AG10803 (cell line): Measurements from ENCODE around the gene TAOK2.

Source experiments
- DNase-seq: peaks from one replicate; pipeline ENCODE4 v3.0.0; 2010; ENCODE audit warnings: low read depth
- H3K4me3 ChIP-seq: 2 replicates; pipeline ENCODE4 v1.5.1; 2011; ENCODE audit warnings: mild to moderate bottlenecking, low read length, control low read depth
- CTCF ChIP-seq: conservative IDR thresholded peaks from 2 replicates; pipeline ENCODE4 v1.5.1; 2011; ENCODE audit warnings: mild to moderate bottlenecking, low read length, control low read depth, inconsistent platforms

Gene TAOK2

DNA sequence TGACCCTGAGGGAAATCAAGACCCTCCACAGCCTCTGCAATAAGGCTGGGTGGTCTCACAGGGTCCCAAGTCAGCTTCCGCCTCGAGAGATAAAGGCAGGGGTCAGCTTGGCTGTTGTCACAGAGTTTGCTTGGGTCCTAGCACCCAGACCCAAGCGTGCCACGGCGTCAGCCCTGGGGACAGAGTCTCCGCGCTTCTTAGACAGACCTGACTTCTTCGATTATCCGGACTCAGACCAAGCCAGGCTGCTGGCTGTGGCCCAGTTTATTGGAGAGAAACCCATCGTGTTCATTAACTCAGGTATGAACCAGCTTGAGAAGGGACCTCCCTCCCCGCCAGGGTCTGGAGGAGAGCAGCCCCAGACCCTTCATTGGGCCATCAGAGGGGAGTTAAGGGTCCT is 49.9 kb downstream of the TAOK2 start:
- no peak for TF ChIP-seq CTCF
- H3K4me3 ChIP-seq = no peak overlapping the region
- no peak for DNase-seq

DNA sequence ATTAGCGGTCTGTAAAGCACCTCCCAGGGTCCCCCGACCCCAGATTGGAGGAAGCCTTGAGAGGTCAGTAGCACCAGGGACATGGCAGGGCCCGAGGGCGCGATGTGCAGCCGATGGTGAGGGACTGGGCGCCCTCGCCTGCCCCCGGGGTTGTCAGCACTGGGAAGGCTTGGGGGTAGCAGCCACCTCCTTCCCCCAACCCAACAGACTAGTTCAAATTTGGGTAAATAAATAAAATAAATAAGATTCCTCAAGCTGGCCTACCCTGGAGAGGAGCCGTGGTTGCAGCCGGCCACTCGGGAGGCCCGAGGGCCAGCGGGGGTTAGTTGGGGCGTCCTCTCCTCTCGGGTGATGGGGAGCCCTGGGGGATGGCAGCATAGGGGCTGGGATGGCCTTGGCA is 50.8 kb downstream of the TAOK2 start:
- H3K4me3 ChIP-seq = no peak overlapping the region
- DNase-seq = no peak
- no peak for TF ChIP-seq CTCF

DNA sequence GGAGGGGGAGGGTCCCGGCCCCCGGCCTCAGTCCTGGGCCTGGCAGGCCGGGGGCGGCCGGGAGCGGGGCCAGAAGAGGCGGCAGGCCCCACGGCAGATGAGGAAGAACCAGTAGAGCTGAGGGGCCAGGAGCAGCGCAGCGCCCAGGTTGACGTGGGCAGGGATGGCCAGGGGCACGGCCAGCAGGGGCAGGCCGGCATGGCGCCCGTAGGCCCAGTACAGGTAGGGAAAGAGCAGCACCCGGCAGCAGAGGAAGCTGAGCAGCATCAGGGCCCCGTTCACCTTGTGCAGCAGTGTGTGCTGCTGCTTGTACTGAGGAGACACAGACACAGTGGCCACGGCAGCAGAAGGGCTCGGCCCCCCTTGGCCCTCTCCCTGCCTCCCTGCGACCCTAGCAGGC is 51.5 kb downstream of the TAOK2 start:
- no peak for DNase-seq
- H3K4me3 ChIP-seq = no peak overlapping the region
- no peak for TF ChIP-seq CTCF

GRCh38 chr16:30025574-30025973 is 51.9 kb downstream of the TAOK2 start:
- H3K4me3 ChIP-seq = no peak overlapping the region
- no peak for DNase-seq
- TF ChIP-seq CTCF = no peak

DNA sequence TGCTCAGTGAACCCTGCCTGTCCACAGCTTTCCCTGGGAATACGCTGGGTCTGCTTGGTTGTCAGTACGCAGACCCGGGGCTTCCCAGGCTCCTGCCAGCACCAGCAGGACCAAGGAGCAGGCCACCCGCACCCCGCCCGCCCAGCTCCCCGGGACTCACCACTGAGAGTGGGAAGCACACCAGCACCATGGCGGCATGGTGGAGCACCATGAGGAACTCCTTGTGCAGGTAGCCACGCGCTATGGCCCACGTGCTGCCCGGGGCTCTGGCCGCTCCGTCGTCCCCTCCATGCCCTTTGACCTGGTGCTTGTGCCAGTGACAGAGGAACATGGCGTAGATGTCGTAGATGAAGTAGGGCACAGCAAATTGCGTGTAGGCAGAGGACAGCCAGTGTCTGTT is 52.8 kb downstream of the TAOK2 start:
- DNase-seq = no peak
- no peak for TF ChIP-seq CTCF
- H3K4me3 ChIP-seq = no peak overlapping the region

DNA sequence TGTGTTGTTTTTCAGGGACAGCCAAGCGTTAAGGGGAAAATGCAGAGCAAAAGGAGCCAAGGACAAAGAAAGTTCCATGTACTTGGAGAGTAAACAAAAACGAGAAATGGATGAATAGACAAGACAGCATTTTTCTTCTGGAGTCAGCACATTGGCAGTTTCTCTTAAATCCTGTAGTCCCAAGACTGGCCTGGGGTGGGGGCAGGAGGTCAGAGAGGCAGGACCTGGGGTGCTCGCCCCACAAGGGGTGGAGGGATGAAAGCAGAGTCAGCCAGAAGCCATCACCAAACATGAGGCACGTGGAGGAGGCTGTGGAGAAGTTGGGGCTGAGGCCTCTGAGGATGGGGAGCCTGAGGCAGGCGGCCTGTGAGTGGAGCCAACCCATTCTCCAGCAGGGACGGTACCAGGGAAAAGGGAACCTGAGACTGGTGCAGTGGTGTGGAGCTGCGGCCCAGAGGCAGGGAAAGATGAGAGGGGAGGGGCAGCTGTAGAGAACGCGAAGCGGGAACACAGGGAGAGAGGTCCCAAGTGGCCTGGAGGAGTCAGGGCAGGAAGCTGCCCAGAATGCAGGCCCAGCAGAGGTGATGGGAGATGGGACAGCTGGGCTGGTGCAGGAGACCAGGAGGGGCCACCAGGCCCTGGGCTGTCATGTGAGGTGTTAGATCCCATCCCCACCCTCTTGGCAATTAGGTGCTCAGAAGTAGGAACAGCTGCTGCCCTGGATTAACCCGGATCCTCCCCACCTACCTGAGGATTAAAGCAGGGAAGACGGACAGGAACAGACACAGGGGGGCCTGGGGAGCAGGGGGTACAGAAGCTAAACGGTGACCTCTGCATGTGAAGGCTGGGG is 54.1 kb downstream of the TAOK2 start:
- H3K4me3 ChIP-seq = no peak overlapping the region
- DNase-seq = no peak
- TF ChIP-seq CTCF = no peak

- TF ChIP-seq CTCF = no peak
- no peak for DNase-seq
Observed at GRCh38 chr16:30028438-30029076, 54.9 kb downstream of the TAOK2 start.

More at GRCh38 chr16:30028438-30029076, 54.9 kb downstream of the TAOK2 start:
- no peak overlapping the region for H3K4me3 ChIP-seq
